Measurements from ENCODE around the gene KIAA1755.

DNA sequence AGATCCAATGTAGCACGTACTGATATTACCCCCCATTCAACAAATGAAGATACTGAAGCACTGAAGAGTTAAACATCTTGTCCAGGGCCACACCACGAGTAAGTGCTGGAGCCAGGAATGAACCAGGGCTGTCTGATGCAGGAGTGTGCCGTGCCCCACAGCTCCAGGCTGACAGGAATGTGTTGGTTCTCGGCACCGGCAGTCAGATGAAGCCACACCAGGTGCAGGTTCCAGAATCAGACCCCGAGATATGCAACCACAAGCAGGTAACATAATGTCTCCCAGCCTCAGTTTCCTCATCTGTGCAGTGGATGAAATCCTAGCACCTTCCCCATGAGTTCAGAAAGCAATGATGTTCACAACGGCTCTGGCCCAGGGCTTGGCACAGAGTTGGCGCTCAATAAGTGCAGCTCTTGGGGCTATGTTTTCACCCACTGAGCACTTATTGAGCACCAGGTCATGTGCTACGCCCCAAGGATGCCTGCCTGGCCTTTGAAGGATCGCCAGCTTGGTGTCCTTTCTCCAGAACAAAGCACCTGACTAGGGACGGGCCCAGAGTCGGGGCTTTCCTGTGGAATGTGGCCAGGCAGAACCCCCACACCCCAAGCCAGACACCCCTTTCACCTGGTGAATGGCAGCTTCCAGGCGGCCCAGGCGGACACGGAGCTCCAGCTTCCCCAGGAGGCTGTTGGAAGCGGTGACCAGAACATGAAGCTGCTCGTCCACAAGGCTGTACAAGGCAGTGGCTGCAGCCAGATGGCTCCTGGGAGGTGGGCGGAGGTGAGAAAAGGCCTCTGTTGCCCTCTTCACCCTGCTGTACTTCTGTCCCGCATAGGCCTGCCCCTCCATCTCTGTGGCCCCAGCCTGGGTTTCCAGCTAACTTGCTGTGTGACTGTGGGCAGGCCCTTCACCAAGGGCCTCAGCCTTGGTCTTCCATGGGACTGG lies 41.3 kb downstream of the KIAA1755 start:
- TF ChIP-seq, protein P1, sequence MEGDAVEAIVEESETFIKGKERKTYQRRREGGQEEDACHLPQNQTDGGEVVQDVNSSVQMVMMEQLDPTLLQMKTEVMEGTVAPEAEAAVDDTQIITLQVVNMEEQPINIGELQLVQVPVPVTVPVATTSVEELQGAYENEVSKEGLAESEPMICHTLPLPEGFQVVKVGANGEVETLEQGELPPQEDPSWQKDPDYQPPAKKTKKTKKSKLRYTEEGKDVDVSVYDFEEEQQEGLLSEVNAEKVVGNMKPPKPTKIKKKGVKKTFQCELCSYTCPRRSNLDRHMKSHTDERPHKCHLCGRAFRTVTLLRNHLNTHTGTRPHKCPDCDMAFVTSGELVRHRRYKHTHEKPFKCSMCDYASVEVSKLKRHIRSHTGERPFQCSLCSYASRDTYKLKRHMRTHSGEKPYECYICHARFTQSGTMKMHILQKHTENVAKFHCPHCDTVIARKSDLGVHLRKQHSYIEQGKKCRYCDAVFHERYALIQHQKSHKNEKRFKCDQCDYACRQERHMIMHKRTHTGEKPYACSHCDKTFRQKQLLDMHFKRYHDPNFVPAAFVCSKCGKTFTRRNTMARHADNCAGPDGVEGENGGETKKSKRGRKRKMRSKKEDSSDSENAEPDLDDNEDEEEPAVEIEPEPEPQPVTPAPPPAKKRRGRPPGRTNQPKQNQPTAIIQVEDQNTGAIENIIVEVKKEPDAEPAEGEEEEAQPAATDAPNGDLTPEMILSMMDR (IDR thresholded peaks at IDR 0.05 in 4 of 5, conservative IDR thresholded peaks at IDR 0.05 in 1 of 5), result no peak
- TF ChIP-seq POLR2A (IDR thresholded peaks at IDR 0.05), result no peak

All from gastrocnemius medialis (tissue), 4 donors.